Measurements from ENCODE around the gene COL18A1. TPM values are rescaled to one million over a fixed set of nuclear protein-coding genes. Genes with fewer than 3 reads are reported as not detected.

The COL18A1 gene
- total and polyA plus RNA-seq, 4 donors = 62.5 to 309 (median 95.0) TPM

- Histone ChIP-seq H3K27me3 (ENCODE audit: control insufficient read depth, insufficient read depth, low read length) (no peaks in the 10 kb centered on the region), H3K4me3 (ENCODE audit: low read depth, low read length) (no peak overlapping the region), H3K9me3 (ENCODE audit: control insufficient read depth, insufficient read depth, low read length) (no peaks in the 10 kb centered on the region), H3K27ac (ENCODE audit: low read depth, low read length) (no peak overlapping the region), H3K4me1 (ENCODE audit: control insufficient read depth, insufficient read depth, low read length) (peaks cover 19% of the 10 kb centered on the region), H3K36me3 (ENCODE audit: control insufficient read depth, insufficient read depth, low read length) (no peaks in the 10 kb centered on the region)
- 77% methylated on average over 12 of the region's 15 CpGs for WGBS (ENCODE audit: insufficient coverage)
- no peak for DNase-seq (ENCODE audit: low read depth in 4 of 6, low spot score in 6 of 6)
These were observed 144.9 kb downstream of the COL18A1 start for GRCh38 chr21:45549626-45550463.

- Histone ChIP-seq H3K4me3 (ENCODE audit: low read depth, low read length) (no peak overlapping the region), H3K4me1 (ENCODE audit: control insufficient read depth, insufficient read depth, low read length) (peaks cover 20% of the 10 kb centered on the region), H3K9me3 (ENCODE audit: control insufficient read depth, insufficient read depth, low read length) (no peaks in the 10 kb centered on the region), H3K27me3 (ENCODE audit: control insufficient read depth, insufficient read depth, low read length) (no peaks in the 10 kb centered on the region), H3K27ac (ENCODE audit: low read depth, low read length) (no peak overlapping the region), H3K36me3 (ENCODE audit: control insufficient read depth, insufficient read depth, low read length) (no peaks in the 10 kb centered on the region)
- DNase-seq (ENCODE audit: low read depth in 4 of 6, low spot score in 6 of 6) = no peak
- 43% methylated on average over 12 of the region's 17 CpGs for WGBS (ENCODE audit: insufficient coverage)
These were observed 145.7 kb downstream of the COL18A1 start for GRCh38 chr21:45550522-45551210.

GRCh38 chr21:45551316-45551715, 146.4 kb downstream of the COL18A1 start:
- no peak overlapping the region for H3K4me3 ChIP-seq (ENCODE audit: low read depth, low read length)
- DNase-seq (ENCODE audit: low read depth in 4 of 6, low spot score in 6 of 6) = no peak
- 66% methylated on average over 7 of the region's 8 CpGs for WGBS (ENCODE audit: insufficient coverage)
- H3K27ac ChIP-seq (ENCODE audit: low read depth, low read length) = no peak overlapping the region
- no peaks in the 10 kb centered on the region for H3K9me3 ChIP-seq (ENCODE audit: control insufficient read depth, insufficient read depth, low read length)
- peaks cover 26% of the 10 kb centered on the region for H3K4me1 ChIP-seq (ENCODE audit: control insufficient read depth, insufficient read depth, low read length)
- H3K27me3 ChIP-seq (ENCODE audit: control insufficient read depth, insufficient read depth, low read length) = no peaks in the 10 kb centered on the region
- no peaks in the 10 kb centered on the region for H3K36me3 ChIP-seq (ENCODE audit: control insufficient read depth, insufficient read depth, low read length)

DNA sequence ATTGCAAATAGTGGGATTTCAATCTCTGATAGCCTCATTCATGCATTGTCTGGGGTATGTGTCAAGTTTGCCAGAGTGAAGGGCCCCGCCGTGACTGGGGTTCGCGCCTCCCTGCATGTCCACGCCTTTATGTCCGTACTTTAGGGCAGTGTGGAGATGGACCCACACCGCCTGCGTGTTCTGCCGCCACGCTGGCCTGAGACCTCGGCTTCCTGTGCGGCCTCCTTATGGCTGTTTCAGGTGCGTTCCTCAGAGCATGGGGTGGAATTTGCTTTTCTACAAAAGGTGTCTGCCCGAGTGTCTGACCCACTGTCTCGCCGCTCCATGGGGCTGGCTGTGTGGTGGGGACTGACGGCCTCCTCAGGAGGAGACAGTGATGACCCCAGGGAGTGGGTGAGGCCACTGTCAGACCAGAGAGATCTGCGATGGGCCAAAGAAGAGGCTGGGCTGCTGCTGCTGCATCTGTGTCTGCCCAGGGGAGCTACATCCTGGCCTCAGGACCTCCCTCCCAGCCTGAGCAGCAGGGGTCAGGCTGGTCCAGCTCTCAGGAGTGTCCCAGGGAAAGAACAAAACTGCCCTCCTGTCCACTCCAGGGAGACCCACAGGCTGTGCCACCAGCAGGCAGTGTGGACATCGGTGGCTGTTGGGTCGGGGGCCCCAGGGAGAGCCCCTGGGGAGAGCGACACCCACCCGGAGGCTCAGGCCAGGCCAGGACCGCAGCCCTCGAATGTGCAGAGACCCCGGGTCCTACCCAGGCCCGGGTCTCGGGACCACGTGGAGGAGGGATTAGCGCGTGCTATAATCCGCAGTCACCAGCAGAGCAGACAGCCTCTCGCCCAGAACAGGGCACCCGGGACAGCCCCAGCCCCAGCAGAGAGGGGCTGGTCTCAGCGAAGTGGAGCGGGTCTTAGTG, 147.1 kb downstream of the COL18A1 start:
- WGBS (ENCODE audit: insufficient coverage) = 86% methylated on average over 35 of the region's 35 CpGs
- Histone ChIP-seq H3K4me3 (ENCODE audit: low read depth, low read length) (no peak overlapping the region), H3K27ac (ENCODE audit: low read depth, low read length) (no peak overlapping the region), H3K27me3 (ENCODE audit: control insufficient read depth, insufficient read depth, low read length) (no peaks in the 10 kb centered on the region), H3K4me1 (ENCODE audit: control insufficient read depth, insufficient read depth, low read length) (peaks cover 29% of the 10 kb centered on the region), H3K36me3 (ENCODE audit: control insufficient read depth, insufficient read depth, low read length) (no peaks in the 10 kb centered on the region), H3K9me3 (ENCODE audit: control insufficient read depth, insufficient read depth, low read length) (no peaks in the 10 kb centered on the region)
- DNase-seq (ENCODE audit: low read depth in 4 of 6, low spot score in 6 of 6) = no peak

- H3K36me3 ChIP-seq (ENCODE audit: control insufficient read depth, insufficient read depth, low read length) = no peaks in the 10 kb centered on the region
- H3K4me3 ChIP-seq (ENCODE audit: low read depth, low read length) = no peak overlapping the region
- H3K9me3 ChIP-seq (ENCODE audit: control insufficient read depth, insufficient read depth, low read length) = no peaks in the 10 kb centered on the region
- DNase-seq (ENCODE audit: low read depth in 4 of 6, low spot score in 6 of 6) = no peak
- 73% methylated on average over 29 of the region's 29 CpGs for WGBS (ENCODE audit: insufficient coverage)
- peaks cover 29% of the 10 kb centered on the region for H3K4me1 ChIP-seq (ENCODE audit: control insufficient read depth, insufficient read depth, low read length)
- no peak overlapping the region for H3K27ac ChIP-seq (ENCODE audit: low read depth, low read length)
- no peaks in the 10 kb centered on the region for H3K27me3 ChIP-seq (ENCODE audit: control insufficient read depth, insufficient read depth, low read length)
These were observed 147.9 kb downstream of the COL18A1 start for GRCh38 chr21:45552696-45553391.

GRCh38 chr21:45554477-45555175, 149.7 kb downstream of the COL18A1 start:
- peak overlapping the region; percentile 82 for H3K27ac ChIP-seq (ENCODE audit: low read depth, low read length)
- WGBS (ENCODE audit: insufficient coverage) = under 1% methylated on average over 30 of the region's 53 CpGs
- no peaks in the 10 kb centered on the region for H3K27me3 ChIP-seq (ENCODE audit: control insufficient read depth, insufficient read depth, low read length)
- H3K4me3 ChIP-seq (ENCODE audit: low read depth, low read length) = peak overlapping the region; percentile 58
- H3K36me3 ChIP-seq (ENCODE audit: control insufficient read depth, insufficient read depth, low read length) = no peaks in the 10 kb centered on the region
- no peaks in the 10 kb centered on the region for H3K9me3 ChIP-seq (ENCODE audit: control insufficient read depth, insufficient read depth, low read length)
- peaks cover 29% of the 10 kb centered on the region for H3K4me1 ChIP-seq (ENCODE audit: control insufficient read depth, insufficient read depth, low read length)
- peak in 5 of 6 donors; percentile 72 to 94 (median 79) for DNase-seq (ENCODE audit: low read depth in 4 of 6, low spot score in 6 of 6)

DNA sequence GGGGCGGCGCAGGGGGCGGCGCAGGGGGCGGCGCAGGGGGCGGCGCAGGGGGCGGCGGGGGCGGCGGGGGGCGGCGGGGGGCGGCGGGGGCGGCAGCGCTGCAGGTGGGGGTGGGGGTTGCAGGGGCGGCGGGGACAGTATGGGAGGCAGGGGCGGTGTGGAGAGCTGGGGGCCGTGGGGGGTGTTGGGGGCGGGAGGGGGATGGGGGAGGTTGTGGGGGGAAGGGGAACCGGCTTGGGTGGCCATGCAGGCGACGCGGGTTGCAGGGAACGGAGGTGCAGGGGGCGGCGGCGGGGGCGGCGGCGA, 150.2 kb downstream of the COL18A1 start:
- H3K4me3 ChIP-seq (ENCODE audit: low read depth, low read length) = no peak overlapping the region
- 3% methylated on average over 7 of the region's 34 CpGs for WGBS (ENCODE audit: insufficient coverage)
- no peaks in the 10 kb centered on the region for H3K27me3 ChIP-seq (ENCODE audit: control insufficient read depth, insufficient read depth, low read length)
- DNase-seq (ENCODE audit: low read depth in 4 of 6, low spot score in 6 of 6) = no peak
- H3K4me1 ChIP-seq (ENCODE audit: control insufficient read depth, insufficient read depth, low read length) = peaks cover 29% of the 10 kb centered on the region
- H3K9me3 ChIP-seq (ENCODE audit: control insufficient read depth, insufficient read depth, low read length) = no peaks in the 10 kb centered on the region
- H3K36me3 ChIP-seq (ENCODE audit: control insufficient read depth, insufficient read depth, low read length) = no peaks in the 10 kb centered on the region
- peak overlapping the region; percentile 92 for H3K27ac ChIP-seq (ENCODE audit: low read depth, low read length)

DNA sequence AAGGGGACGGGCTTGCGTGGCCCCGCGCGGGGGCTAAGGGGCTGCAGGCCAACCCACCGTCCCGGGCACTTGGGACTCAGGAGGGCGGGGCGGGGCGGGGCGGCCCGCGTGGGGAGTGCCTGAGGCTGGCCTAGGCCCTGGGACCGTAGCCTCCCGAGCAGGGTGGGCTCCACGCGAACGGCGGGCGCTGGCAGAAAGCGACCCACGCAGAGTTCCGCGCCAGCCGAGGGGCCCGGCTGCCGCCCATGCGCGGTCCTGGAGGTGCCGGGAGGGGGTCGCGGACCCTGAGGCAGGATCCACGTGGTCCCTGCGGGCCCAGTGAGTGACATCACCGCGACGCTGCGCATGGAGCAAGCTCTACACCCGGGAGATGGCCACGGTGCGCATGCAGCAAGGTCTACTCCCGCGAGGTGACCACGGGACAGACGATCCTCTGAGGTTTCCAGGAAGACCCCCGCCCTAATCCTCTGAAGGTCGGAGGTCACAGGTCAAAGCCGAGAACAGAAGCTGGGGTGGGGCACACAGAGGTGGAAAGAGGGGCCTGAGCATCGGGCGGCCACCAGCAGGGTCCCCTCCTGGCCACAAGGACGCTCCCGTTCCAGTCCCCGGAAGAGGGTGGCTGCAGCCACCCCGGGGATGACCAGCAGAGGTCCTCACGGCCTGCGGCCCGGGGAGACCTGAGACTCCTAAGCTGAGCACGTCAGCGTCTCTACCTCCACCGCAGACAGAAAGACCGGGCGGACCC, 150.8 kb downstream of the COL18A1 start:
- peak overlapping the region; percentile 92 for H3K27ac ChIP-seq (ENCODE audit: low read depth, low read length)
- 2% methylated on average over 62 of the region's 62 CpGs for WGBS (ENCODE audit: insufficient coverage)
- peak overlapping the region; percentile 45 for H3K4me3 ChIP-seq (ENCODE audit: low read depth, low read length)
- H3K36me3 ChIP-seq (ENCODE audit: control insufficient read depth, insufficient read depth, low read length) = no peaks in the 10 kb centered on the region
- H3K9me3 ChIP-seq (ENCODE audit: control insufficient read depth, insufficient read depth, low read length) = no peaks in the 10 kb centered on the region
- DNase-seq (ENCODE audit: low read depth in 4 of 6, low spot score in 6 of 6) = peak in 4 of 6 donors; percentile 53 to 91 (median 76)
- H3K27me3 ChIP-seq (ENCODE audit: control insufficient read depth, insufficient read depth, low read length) = no peaks in the 10 kb centered on the region
- peaks cover 29% of the 10 kb centered on the region for H3K4me1 ChIP-seq (ENCODE audit: control insufficient read depth, insufficient read depth, low read length)

All from spinal cord (tissue), 10 donors.